Hepatic stellate cell (primary cell): ENCODE measurements around the gene CILP.

Experiments used
- DNase-seq: peaks from one replicate; pipeline ENCODE4 v3.0.0; 2011; ENCODE audit warnings: low spot score

CILP gene

GRCh38 chr15:65221697-65222096 lies 10.4 kb upstream of the CILP start:
- no peak for DNase-seq

DNA sequence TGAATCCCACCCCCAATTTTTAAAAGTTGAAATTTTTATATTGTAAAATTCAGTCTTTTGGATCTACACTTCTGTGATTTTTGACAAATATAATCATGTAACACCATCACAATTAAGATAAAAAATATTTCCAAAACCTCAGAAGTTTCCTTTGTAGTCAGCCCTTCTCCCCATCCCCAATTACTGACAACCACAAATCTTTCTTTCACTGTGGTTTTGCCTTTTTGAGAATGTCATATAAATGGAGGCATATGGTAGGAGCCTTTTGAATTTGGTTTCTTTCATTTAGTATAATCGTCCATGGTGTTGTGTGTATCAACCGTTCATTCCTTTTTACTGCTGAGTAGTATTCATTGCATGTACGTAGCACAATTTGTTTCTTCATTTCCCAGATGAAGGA lies 7.9 kb upstream of the CILP start:
- no peak for DNase-seq

- DNase-seq: no peak
These were observed 6.5 kb upstream of the CILP start for GRCh38 chr15:65217526-65218482.

GRCh38 chr15:65215496-65215895 lies 4.2 kb upstream of the CILP start:
- DNase-seq: no peak

GRCh38 chr15:65214010-65214409 lies 2.7 kb upstream of the CILP start:
- no peak for DNase-seq

- no peak for DNase-seq
These were observed 2.0 kb upstream of the CILP start for GRCh38 chr15:65213241-65213640.

- DNase-seq: no peak
These were observed 824 bp upstream of the CILP start for GRCh38 chr15:65212097-65212496.

GRCh38 chr15:65211482-65211982 lies 259 bp upstream of the CILP start:
- no peak for DNase-seq

- no peak for DNase-seq
These were observed 1.3 kb downstream of the CILP start for GRCh38 chr15:65209701-65210643.

DNA sequence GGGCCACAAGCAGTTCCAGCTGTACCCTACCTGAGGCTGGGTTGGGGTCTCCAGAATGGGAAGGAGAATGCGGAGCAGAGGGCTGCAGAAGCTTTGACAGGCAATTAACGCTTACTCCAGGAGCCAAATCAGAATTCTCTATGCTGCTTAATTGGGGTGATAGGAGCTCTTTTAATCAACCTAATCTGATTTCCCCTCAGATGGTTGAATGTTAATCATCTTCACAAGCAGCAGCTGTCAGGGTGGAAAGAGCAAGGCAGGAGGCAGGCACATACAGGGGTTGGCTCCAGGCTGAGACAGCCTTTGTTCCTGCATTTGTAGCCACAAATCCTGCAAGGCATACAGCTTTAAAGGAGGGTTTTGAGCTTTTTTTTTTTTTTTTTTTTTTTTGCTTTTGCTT lies 2.6 kb downstream of the CILP start:
- DNase-seq: no peak

- DNase-seq: no peak
These were observed 3.9 kb downstream of the CILP start for GRCh38 chr15:65207280-65207840.

- no peak for DNase-seq
These were observed 4.5 kb downstream of the CILP start for GRCh38 chr15:65206750-65207149.

DNA sequence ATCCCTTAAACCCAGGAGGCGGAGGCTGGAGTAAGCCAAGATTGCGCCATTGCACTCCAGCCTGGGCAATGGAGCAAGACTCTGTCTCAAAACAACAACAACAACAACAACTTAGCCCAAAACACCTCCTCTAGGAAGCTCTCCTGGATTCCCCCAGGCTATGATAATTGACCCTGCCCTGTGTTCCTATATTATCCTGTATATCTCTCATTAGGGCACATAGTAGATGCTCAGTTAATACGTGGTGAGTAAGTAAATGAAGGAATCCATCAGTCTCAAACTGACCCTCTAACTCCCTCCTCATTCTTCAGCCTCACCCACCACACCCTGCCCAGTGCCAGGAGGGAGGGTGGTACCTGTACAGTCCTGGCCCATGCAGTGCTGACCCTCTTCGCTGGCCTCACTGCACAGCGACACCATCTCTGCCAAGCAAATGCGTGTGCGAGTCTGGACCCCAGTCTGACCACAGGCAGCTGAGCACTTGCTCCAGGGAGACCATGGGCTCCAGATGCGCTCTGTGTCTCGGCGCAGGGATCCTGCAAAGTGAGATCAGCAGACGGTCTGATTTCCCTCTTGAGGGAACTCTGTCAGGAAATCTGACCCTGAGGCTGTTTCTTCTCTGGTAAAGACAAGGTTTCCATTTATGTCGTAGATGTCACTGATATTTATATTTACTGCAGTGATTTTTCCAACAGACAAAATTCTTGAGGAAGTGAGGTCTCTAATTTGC lies 6.2 kb downstream of the CILP start:
- no peak for DNase-seq

- DNase-seq: no peak
These were observed 6.9 kb downstream of the CILP start for GRCh38 chr15:65204236-65204930.

DNA sequence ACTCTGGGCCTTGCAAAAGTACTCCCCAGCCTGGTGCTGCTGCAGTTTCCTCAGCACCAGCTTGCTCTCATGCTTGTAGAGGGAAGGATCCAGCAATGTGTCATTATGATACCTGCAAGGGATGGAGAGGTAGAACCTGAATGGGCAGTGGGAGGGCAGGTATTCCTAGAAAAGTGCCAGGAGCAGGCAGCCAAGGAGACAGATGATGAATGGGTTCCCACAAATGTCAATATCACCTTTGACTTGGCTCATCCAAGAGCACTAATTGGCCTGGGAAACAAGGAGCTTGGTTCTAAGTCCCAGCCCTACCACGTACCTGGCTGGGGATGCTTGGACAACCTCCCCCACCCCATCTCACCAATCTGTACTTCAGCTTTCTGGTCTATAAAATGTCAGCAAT lies 9.4 kb downstream of the CILP start:
- no peak for DNase-seq

- no peak for DNase-seq
These were observed 12.7 kb downstream of the CILP start for GRCh38 chr15:65198571-65198970.

DNA sequence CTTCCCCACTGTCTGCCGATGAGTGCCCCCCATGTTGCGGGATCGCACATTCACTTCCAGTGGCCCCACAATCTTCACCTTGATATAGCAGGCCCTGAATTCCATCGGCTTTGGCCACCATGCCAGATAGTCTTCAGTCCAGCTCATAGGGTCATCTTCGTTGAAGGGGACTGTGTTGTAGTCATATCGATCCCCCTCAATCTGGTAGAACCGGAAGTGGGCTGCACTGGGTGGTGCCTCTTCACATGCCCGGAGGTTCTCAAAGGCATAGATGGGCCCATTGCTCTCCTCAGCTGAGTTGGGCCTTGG lies 14.0 kb downstream of the CILP start:
- no peak for DNase-seq

- no peak for DNase-seq
These were observed 14.5 kb downstream of the CILP start for GRCh38 chr15:65196637-65197336.

GRCh38 chr15:65195548-65195923 lies 15.7 kb downstream of the CILP start:
- no peak for DNase-seq

DNA sequence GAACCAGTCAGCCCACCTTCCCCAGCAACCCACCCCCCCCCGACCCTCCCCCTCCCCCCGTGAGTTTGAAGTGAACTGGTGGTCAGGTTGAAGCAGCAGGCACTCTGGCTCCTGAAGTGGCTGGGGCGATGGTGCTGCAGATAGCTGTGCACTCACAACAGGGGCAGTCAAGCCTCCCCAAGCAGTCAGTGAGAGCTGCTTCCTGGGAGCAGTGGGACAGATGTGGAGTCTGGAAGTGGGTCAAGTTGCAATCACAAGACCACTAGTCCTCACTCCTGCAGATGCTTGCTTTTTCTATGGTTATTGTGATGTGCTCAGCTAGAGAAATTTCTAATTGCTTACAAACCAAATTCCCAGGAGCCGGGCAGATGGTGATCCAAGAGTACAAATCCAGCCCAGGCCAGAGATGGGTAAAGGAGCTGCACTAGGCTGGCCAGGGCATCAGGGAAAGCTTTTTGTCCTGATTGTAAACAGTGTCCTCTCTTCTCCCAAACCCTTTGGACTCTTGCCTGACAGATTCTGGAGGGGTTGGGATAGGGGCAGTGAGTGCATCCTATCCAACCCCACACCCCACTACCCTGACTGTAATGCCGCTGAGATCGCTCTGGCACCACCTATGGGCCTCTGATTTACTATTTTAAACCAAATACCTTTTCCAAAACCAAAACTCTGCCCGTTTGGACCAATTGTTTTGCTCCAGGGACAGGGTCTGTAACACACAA lies 16.3 kb downstream of the CILP start:
- no peak for DNase-seq
